ENCODE results near the gene GALK1. TPM values are rescaled to one million over a fixed set of nuclear protein-coding genes. Genes with fewer than 3 reads are reported as not detected.
A peak's percentile ranks its signal among the peaks of the same experiment; 100 is the strongest.

Gene GALK1
- total and polyA plus RNA-seq, 9 of the 15 experiments (the other 6 are each of a cell fraction or from before 2014, with no cell fraction given) = 0.45 to 51.6 (median 17.4) TPM

DNA sequence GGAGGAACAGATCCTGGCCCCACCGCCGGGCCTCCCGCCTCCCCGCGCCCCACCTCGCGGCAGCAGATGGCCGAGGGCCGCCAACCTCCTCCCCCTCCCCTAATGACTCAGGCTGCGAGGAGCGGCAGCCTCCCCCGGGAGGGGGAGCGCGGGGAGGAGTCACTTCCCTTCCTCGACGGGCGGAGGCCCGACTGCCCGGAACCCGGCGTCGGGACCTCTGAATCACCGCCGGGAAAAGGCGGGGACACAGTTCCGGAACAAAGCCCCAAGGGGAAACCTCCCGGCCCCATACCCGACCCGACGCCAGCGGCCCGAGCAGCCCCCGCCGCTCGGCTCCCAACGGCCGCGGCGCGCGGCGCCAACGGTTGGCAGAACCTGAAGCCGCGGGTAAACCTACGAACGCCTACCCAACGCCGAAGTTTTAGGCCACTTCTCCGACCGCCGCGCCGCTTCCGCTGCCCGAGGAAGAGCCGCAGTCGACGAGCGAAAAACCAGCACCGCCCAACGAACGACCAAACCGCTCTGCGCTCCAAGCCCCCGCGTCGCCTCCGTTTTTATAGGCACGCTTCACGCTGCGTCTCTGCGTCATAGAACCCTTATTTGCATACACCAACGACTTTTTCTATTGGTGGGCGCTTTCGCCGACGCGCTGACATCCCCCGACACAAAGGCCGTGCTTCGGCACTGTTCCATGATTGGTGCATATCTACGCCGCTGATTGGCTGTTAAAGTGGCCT, 14.4 kb upstream of the GALK1 start (continued):
- peak; percentile 53; the same call in 1 of the 2 replicates for TF ChIP-seq ZNF431 (CRISPR knock-in tag; IDR thresholded peaks at IDR 0.05)
- TF ChIP-seq SMARCE1 (IDR thresholded peaks at IDR 0.05) = no peak
- TF ChIP-seq, protein P1, sequence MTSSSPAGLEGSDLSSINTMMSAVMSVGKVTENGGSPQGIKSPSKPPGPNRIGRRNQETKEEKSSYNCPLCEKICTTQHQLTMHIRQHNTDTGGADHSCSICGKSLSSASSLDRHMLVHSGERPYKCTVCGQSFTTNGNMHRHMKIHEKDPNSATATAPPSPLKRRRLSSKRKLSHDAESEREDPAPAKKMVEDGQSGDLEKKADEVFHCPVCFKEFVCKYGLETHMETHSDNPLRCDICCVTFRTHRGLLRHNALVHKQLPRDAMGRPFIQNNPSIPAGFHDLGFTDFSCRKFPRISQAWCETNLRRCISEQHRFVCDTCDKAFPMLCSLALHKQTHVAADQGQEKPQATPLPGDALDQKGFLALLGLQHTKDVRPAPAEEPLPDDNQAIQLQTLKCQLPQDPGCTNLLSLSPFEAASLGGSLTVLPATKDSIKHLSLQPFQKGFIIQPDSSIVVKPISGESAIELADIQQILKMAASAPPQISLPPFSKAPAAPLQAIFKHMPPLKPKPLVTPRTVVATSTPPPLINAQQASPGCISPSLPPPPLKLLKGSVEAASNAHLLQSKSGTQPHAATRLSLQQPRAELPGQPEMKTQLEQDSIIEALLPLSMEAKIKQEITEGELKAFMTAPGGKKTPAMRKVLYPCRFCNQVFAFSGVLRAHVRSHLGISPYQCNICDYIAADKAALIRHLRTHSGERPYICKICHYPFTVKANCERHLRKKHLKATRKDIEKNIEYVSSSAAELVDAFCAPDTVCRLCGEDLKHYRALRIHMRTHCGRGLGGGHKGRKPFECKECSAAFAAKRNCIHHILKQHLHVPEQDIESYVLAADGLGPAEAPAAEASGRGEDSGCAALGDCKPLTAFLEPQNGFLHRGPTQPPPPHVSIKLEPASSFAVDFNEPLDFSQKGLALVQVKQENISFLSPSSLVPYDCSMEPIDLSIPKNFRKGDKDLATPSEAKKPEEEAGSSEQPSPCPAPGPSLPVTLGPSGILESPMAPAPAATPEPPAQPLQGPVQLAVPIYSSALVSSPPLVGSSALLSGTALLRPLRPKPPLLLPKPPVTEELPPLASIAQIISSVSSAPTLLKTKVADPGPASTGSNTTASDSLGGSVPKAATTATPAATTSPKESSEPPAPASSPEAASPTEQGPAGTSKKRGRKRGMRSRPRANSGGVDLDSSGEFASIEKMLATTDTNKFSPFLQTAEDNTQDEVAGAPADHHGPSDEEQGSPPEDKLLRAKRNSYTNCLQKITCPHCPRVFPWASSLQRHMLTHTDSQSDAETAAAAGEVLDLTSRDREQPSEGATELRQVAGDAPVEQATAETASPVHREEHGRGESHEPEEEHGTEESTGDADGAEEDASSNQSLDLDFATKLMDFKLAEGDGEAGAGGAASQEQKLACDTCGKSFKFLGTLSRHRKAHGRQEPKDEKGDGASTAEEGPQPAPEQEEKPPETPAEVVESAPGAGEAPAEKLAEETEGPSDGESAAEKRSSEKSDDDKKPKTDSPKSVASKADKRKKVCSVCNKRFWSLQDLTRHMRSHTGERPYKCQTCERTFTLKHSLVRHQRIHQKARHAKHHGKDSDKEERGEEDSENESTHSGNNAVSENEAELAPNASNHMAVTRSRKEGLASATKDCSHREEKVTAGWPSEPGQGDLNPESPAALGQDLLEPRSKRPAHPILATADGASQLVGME (CRISPR knock-in tag; IDR thresholded peaks at IDR 0.05) = 0 out of 2 replicates have a peak, but pooled peaks have one; percentile 62
- TF ChIP-seq FOXK1 (CRISPR knock-in tag; IDR thresholded peaks at IDR 0.05; ENCODE audit: borderline replicate concordance) = peak; percentile 98
- peak; percentile 89 for TF ChIP-seq ETV5 (CRISPR knock-in tag; IDR thresholded peaks at IDR 0.05; ENCODE audit: low read depth)
- TF ChIP-seq RBM15 (IDR thresholded peaks at IDR 0.05; ENCODE audit: insufficient read depth, low read length) = peak; percentile 88; the same call in 1 of the 2 replicates
- TF ChIP-seq HNRNPK (IDR thresholded peaks at IDR 0.05; ENCODE audit: low read depth, low read length, poor library complexity, severe bottlenecking) = peak; percentile 31
- TF ChIP-seq PCBP1 (IDR thresholded peaks at IDR 0.05; ENCODE audit: low read depth, low read length, poor library complexity, severe bottlenecking) = peak; percentile 99
- TF ChIP-seq FOXM1 (IDR thresholded peaks at IDR 0.05; ENCODE audit: low read depth) = no peak
- TF ChIP-seq FOXM1 (CRISPR knock-in tag; IDR thresholded peaks at IDR 0.05; ENCODE audit: low read depth) = peak; percentile 79
- TF ChIP-seq FOXA1 (IDR thresholded peaks at IDR 0.05; ENCODE audit: borderline replicate concordance) = no peak
- TF ChIP-seq MYC (IDR thresholded peaks at IDR 0.05; ENCODE audit: low read depth, low read length) = peak; percentile 61
- TF ChIP-seq MYC (CRISPR knock-in tag; IDR thresholded peaks at IDR 0.05; ENCODE audit: borderline replicate concordance, low read depth) = no peak
- no peak for TF ChIP-seq ZFP1 (CRISPR knock-in tag; IDR thresholded peaks at IDR 0.05)

All from K562 (cell line).